Hypothalamus (tissue), 51 donors: Measurements from ENCODE around the gene PARD3B.

Experiments
- DNase-seq, 51 donors: peaks; one replicate each; lab custom pipeline; 2025; lab: John Stamatoyannopoulos, UW

Gene PARD3B

GRCh38 chr2:204917089-204917701 lies 371.9 kb downstream of the PARD3B start:
- DNase-seq = no peak

- DNase-seq = no peak
Measured at GRCh38 chr2:204920776-204921175, 375.5 kb downstream of the PARD3B start.

- no peak for DNase-seq
Measured at GRCh38 chr2:204923957-204924356, 378.7 kb downstream of the PARD3B start.

DNA sequence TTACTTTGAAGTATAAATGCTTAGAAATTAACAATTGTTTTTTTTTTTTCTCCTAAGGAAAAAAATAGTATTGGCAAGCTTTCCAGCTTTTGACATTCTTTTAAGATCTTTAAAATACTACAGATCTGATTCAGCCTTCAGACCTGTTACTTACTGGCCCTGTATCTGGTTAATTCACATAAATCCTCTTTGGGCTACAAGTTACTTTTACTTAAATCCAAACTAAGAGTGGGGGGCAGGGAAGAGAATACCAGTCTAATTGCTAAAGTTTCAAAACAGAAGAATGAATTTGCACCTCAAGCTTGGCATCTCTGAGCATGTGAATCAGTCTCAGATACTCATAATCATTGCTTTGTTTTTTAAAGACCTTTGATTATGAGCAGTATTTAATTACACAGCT lies 386.3 kb downstream of the PARD3B start:
- no peak for DNase-seq

GRCh38 chr2:204933735-204934374 lies 388.6 kb downstream of the PARD3B start:
- DNase-seq = no peak

DNA sequence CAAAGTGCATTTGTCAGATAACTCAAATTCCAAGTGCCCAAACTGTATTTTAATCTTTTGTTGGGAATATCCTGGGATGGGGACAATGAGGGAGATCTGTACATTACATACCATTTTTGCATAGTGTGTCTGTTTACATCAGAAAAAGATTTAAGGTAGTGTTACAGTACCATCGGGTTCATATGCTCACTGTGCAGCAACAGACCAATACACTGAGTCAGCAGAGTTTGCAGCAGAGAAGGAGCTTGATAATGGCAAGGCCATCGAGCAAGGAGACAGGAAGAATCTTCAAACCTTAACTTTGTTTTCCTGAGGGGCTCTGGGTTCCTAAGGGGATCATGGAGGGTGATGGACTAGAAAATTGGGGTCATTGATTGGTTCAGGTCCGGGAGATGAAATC lies 399.7 kb downstream of the PARD3B start:
- no peak for DNase-seq

- no peak for DNase-seq
Measured at GRCh38 chr2:204945376-204945775, 400.1 kb downstream of the PARD3B start.

DNA sequence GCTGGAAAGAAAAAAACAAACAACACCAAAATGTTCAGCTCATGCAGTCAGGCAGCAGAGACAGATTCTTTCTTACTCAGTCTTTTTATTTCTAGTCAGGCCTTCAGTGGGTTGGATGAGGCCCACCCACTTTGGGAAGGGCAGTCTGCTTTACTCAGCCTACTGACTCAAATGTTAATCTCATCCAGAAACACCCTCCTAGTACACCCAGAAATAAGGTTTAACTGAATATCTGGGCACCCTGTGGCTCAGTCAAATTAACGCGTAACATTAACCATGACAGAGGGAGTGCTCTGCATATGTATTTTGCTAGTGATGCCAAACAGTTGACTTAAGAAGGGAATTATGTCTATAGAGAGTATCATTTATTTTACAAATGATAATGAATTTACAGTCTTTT lies 401.6 kb downstream of the PARD3B start:
- DNase-seq = no peak

DNA sequence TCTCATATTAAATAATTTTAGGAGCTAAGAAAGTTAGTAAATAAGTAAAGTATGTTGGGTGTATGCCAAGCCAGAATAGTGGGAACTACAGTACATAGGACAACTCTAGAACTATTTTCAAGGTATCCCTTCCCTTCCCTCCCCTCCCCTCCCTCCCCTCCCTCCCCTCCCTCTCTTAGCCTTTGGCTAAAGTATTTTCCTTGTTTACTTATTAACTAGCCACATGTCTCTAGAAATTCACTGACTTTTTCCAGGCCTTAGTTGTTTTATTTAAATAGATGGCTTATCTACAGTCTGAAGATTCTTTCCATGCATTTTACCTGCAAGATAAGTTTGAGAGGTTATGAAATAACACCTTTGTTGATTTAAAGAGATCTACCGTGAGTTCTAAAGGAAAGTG lies 402.1 kb downstream of the PARD3B start:
- DNase-seq = no peak

GRCh38 chr2:204948024-204948763 lies 402.9 kb downstream of the PARD3B start:
- DNase-seq = no peak

DNA sequence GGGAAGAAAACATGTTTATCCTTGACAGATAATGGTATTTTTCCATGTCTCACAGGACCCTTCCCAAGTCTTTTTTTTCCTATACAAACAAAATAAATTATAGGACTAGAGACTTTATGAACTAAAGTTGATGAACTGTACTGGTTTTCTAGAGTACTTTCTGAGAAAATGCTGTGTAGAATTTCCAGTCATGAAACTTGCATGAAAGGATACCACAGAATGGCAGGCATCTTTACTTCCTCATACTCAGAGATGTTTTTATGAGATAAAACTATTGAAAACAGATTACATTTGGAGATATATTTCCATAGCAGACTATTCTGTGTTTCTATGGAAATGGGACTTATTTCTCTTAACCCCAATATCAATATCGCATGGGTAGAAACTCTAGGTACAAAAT lies 403.5 kb downstream of the PARD3B start:
- no peak for DNase-seq

GRCh38 chr2:204950695-204951346 lies 405.5 kb downstream of the PARD3B start:
- no peak for DNase-seq

DNA sequence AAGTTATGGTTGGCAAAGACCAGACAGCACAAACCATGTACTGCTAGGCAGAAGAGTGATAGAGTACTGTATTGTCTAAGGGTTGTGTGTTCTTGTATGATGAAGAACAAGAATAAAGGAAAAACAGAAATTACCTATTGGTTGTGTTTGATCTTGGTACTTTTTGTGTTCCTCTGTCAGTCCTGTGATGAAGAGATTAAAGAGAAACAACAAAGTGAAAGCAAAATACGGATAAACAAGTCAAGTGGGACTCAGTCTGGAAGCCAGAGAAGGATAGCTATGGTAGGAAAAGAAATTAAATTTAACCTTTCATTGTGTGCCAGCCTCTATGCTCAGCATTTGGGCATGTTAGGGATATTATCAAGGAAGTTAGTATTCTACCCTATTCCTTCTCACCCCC lies 413.1 kb downstream of the PARD3B start:
- DNase-seq = no peak

GRCh38 chr2:204964414-204964813 lies 419.1 kb downstream of the PARD3B start:
- no peak for DNase-seq

GRCh38 chr2:204966245-204966644 lies 421.0 kb downstream of the PARD3B start:
- DNase-seq = no peak

DNA sequence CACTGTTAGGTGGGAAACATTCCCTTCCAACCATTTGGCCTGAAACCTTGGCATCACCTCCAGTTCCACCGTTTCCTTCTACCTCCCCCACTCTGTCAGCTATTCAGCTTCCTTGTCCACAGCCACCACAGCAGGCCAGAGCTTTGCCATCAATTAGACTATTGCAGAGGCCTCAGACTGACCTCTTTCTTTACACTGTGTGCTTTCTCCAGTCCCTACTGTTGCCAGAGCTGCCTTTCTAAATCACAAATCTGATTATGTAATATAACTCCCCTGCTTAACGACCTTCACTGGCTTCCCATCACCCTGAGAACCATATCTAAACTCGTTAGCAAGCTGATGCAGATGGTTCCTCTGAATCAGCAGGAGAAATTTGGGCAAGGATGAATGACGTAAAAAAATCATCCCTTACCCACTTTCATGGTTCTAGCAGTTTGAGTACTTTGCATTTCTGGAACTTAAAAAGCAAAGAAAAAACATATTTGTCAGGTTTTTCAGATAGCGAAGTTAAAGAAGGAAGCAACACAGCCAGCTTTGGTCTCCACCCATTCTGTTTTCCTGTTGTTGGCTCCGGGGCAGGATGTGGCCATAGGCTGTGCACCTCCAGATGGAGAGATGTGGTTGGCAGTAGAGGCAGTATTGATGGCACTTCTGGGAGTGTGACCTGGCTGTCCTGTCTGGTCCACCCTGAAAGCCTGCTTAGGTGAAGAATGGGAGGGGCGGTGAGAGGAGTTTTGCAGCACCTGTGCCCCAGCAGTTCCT lies 422.1 kb downstream of the PARD3B start:
- DNase-seq = peak in 8 of 51 donors; percentile 1 to 19 (median 7)

DNA sequence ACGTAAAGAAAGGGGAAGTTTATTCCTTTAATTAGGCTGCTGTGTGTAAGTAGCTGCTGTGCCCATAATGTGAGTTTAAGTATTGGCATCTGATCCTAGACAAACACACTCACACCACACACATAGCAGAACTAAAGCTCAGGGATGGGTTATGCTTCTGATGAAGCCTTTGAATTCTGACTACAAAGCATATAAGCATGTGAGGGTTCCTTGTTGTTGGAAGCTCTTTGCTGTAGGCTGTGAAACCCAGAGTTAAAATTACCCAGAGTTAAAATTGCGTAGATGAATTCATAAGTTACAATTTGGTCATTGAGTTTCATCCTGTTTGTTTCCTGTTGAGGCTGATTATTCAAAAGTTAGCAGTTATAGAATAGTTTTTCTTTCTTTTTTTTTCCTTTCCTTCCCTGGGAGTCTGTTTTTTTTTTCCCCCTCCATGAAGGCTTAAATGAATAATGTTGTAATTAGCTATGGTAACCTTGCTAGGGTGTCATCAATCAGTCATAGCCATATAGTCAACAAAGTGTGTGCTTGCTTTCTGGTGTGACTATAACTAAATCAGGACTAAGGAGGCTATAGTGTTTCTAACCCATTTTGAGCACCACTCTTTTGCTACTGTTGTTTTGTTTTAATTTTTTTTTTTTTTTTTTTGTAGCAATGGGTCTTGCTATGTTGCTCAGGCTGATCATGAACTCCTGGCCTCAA lies 426.1 kb downstream of the PARD3B start:
- DNase-seq = no peak

- DNase-seq = no peak
Measured at GRCh38 chr2:204972161-204972560, 426.9 kb downstream of the PARD3B start.

DNA sequence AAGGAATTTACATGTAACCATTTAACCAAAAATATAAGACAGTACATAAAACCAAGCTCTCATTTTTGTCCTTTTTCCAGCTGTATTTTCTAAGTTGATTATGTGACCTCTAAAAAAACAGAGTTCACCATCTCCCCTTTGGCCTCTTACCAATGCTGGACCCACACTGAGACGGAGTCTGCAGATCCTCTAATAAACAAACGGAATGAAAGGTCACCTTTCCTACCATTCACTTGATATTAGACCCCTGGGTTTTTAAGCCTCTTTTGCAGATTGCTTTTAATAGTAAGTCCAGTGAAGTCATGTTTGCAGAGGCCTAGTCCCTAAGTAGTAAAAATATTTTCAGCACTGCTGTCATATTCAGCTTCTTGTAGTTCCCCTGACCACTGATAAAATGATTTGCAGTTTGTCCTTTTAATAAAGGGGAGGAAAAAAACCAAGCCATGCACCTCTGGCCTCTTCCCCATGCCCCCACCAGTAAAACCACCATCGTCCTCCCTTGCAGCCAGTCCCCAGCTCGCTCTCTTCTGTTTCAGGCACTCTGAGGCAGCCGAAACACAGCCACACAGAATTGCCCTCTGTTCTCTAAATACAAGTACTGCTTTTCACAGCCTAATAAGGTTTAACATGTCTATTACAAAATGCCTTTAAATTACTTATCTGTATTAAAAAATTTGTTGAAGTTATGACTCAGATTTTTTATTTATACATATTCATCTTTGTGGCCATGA lies 427.5 kb downstream of the PARD3B start:
- DNase-seq = peak in 19 of 51 donors; percentile 1 to 38 (median 12)
